GM10266 (cell line): ENCODE measurements around the gene SGTB.

Source experiments
- DNase-seq: peaks from one replicate; pipeline ENCODE4 v3.0.0; 2012; ENCODE audit errors: extremely low spot score
- CTCF ChIP-seq: IDR thresholded peaks from 2 replicates; pipeline ENCODE4 v1.5.1; 2012; ENCODE audit warnings: mild to moderate bottlenecking, low read depth; ENCODE audit not compliant: control insufficient read depth, insufficient read depth; ENCODE audit errors: missing control alignments

SGTB gene

GRCh38 chr5:65654713-65655112 is 67.2 kb downstream of the SGTB start:
- no peak for DNase-seq
- TF ChIP-seq CTCF, result no peak

GRCh38 chr5:65651144-65651543 is 70.8 kb downstream of the SGTB start:
- DNase-seq, result no peak
- no peak for TF ChIP-seq CTCF

DNA sequence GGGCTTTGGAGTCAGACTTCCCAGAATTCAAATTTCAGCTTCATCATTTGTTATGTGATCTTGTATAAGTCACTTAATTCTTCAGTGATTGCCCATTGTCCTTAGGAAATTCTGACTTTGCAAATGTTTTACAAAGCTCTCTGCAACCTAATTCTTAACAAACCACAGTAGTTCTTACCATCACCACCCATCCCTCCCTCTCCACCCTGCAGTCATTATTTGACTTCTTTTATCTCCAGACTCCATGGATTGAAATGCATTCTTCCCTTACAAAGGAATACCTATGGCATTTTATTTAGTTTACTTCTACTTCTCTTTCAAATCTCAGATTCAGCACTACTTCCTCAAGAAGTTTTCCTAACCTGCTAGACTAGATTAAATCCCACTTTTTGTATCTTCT is 74.0 kb downstream of the SGTB start:
- no peak for DNase-seq
- TF ChIP-seq CTCF, result no peak

- DNase-seq, result no peak
- TF ChIP-seq CTCF, result no peak
Observed at GRCh38 chr5:65646938-65647337, 75.0 kb downstream of the SGTB start.

DNA sequence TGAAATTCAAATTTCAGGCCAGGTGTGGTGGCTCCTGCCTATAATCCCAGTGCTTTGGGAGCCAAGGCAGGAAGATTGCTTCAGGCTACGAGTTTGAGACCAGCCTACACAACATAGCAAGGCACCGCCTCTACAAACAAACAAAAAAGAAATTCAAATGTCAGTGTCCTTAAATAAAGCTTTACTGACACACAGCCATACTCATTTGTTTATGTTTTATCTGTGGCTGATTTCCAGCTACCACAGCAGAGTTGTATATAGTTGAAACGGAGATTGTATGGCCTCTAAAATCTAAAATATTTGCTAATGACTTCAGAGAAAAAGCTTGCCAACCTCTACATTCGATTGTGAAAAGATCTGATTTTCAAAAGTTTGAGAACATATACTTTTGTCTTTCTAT is 81.7 kb downstream of the SGTB start:
- no peak for TF ChIP-seq CTCF

GRCh38 chr5:65630981-65631380 is 90.9 kb downstream of the SGTB start:
- DNase-seq, result no peak

More for the DNA sequence above, 81.7 kb downstream of the SGTB start:
- DNase-seq, result no peak

DNA sequence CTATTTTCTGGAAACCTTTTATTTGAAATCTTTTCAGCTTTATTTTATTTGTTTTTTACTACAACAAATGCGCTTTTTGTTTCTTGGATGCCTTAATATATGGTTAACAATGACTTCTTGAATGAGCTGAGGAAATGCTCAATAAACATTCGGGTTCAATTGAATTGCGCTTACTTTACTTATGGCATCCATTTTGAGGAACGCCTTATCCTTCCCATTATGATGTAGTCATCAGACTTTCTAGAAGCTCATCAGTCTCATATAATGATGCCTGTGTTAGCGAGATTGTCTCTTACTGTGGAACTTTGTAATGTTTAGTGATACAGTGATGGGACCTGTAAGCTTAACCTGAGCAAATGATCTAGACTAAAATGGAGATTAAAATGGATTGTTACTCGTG is 96.2 kb downstream of the SGTB start:
- no peak for DNase-seq
- no peak for TF ChIP-seq CTCF

More at GRCh38 chr5:65630981-65631380, 90.9 kb downstream of the SGTB start:
- TF ChIP-seq CTCF, result no peak
